Ishikawa (cell line): ENCODE measurements around the gene RSPH3.

Experiments used
- CEBPB ChIP-seq: IDR thresholded peaks from 2 replicates; pipeline ENCODE4 v1.6.1; 2012
- CREB1 ChIP-seq: IDR thresholded peaks from 2 replicates; pipeline ENCODE4 v1.6.1; 2012; ENCODE audit warnings: low read depth
- EGR1 ChIP-seq: IDR thresholded peaks from 2 replicates; pipeline ENCODE4 v1.6.1; 2012
- EP300 ChIP-seq: IDR thresholded peaks from 2 replicates; pipeline ENCODE4 v1.6.1; 2012; ENCODE audit warnings: borderline replicate concordance
- FOXM1 ChIP-seq: IDR thresholded peaks from 2 replicates; pipeline ENCODE4 v1.6.1; 2012; ENCODE audit warnings: low read depth, borderline replicate concordance
- RAD21 ChIP-seq: IDR thresholded peaks from 2 replicates; pipeline ENCODE4 v1.6.1; 2012; ENCODE audit warnings: low read depth
- TAF1 ChIP-seq: IDR thresholded peaks from 2 replicates; pipeline ENCODE4 v1.6.1; 2012; ENCODE audit warnings: low read depth, mild to moderate bottlenecking
- TCF12 ChIP-seq: IDR thresholded peaks from 2 replicates; pipeline ENCODE4 v1.6.1; 2012; ENCODE audit warnings: low read depth
- YY1 ChIP-seq: IDR thresholded peaks from 2 replicates; pipeline ENCODE4 v1.6.1; 2012; ENCODE audit warnings: low read depth
- ZBTB7A ChIP-seq: IDR thresholded peaks from 2 replicates; pipeline ENCODE4 v1.6.1; 2012; ENCODE audit warnings: low read depth
- TF ChIP-seq, protein P1 (sequence below): IDR thresholded peaks from 2 replicates; pipeline ENCODE4 v1.6.1; 2012
- TF ChIP-seq, protein P2 (sequence below): IDR thresholded peaks from 2 replicates; pipeline ENCODE4 v1.6.1; 2012; ENCODE audit warnings: low read depth, mild to moderate bottlenecking
- TF ChIP-seq, protein P3 (sequence below): IDR thresholded peaks from 2 replicates; pipeline ENCODE4 v1.6.1; 2012

DNA sequence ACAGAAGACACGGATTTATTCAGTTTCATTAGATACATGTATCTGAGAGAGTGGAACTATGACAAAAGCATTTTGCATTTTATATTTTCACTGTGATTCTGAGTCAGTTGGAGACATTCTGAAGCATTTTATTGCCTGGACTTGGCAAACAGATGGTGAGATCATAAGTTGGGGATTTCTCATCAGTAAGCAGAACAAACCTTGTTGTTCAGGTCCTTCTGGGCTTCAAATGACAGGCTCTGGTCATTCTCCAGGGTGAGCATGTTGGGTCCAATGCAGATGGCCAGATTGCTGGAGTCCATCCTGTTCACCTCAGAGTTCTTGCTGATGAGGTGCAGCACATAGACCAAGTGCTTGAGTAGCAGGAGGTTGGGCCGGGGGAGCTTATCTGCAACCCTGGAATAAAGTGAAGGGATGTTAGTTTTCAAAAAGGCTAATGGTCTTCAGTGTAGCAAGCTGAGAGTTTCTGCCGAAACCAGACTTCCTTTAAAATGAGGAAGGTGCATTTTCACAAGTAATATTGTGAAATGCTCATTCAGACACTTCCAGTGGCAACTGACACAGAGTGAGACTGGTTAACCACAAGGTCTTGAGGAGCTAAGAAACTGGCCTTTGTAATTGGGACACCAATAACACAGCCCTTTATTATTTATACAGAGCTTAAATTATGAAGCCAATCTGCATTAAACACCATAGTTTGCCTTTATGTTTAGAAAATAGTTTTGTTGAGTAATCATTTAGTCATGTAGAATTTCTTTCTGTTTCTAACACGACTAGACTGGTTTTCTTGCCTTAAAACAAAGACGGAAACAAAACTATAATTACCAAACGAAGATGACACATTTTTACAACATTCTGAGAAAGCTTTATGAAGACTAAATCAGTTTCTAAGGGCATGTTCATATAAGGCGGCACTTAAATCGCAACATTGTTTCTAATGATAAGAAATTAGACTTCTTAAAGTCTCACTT, 39.2 kb upstream of the RSPH3 start:
- TF ChIP-seq YY1 (no peak), RAD21 (no peak), EGR1 (no peak), CEBPB (no peak), EP300 (no peak), TAF1 (no peak), CREB1 (no peak), TCF12 (no peak), ZBTB7A (no peak), FOXM1 (no peak)
- TF ChIP-seq, protein P1, sequence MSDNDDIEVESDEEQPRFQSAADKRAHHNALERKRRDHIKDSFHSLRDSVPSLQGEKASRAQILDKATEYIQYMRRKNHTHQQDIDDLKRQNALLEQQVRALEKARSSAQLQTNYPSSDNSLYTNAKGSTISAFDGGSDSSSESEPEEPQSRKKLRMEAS: no peak
- TF ChIP-seq, protein P2, sequence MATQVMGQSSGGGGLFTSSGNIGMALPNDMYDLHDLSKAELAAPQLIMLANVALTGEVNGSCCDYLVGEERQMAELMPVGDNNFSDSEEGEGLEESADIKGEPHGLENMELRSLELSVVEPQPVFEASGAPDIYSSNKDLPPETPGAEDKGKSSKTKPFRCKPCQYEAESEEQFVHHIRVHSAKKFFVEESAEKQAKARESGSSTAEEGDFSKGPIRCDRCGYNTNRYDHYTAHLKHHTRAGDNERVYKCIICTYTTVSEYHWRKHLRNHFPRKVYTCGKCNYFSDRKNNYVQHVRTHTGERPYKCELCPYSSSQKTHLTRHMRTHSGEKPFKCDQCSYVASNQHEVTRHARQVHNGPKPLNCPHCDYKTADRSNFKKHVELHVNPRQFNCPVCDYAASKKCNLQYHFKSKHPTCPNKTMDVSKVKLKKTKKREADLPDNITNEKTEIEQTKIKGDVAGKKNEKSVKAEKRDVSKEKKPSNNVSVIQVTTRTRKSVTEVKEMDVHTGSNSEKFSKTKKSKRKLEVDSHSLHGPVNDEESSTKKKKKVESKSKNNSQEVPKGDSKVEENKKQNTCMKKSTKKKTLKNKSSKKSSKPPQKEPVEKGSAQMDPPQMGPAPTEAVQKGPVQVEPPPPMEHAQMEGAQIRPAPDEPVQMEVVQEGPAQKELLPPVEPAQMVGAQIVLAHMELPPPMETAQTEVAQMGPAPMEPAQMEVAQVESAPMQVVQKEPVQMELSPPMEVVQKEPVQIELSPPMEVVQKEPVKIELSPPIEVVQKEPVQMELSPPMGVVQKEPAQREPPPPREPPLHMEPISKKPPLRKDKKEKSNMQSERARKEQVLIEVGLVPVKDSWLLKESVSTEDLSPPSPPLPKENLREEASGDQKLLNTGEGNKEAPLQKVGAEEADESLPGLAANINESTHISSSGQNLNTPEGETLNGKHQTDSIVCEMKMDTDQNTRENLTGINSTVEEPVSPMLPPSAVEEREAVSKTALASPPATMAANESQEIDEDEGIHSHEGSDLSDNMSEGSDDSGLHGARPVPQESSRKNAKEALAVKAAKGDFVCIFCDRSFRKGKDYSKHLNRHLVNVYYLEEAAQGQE: no peak
- TF ChIP-seq, protein P3, sequence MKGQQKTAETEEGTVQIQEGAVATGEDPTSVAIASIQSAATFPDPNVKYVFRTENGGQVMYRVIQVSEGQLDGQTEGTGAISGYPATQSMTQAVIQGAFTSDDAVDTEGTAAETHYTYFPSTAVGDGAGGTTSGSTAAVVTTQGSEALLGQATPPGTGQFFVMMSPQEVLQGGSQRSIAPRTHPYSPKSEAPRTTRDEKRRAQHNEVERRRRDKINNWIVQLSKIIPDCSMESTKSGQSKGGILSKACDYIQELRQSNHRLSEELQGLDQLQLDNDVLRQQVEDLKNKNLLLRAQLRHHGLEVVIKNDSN: no peak
